ENCODE results near the gene SLC22A4. TPM values are rescaled to one million over a fixed set of nuclear protein-coding genes. Genes with fewer than 3 reads are reported as not detected.

SLC22A4 gene
- total RNA-seq, 2 experiments from 2014 or later, result 1.3 to 1.5 TPM

GRCh38 chr5:132264546-132265335 is 29.5 kb upstream of the SLC22A4 start:
- no peaks in the 10 kb centered on the region for H3K36me3 Mint-ChIP-seq
- peaks cover 12% of the 10 kb centered on the region for H3K4me1 Mint-ChIP-seq (ENCODE audit: low read depth)
- ChIA-PET POLR2A (interaction anchor here (1.0 kb wide), 1 partner anchor 27 kb away, joined by 3 read pairs; no protein-coding TSS in a partner anchor), CTCF (interaction anchor here (0.7 to 2.7 kb wide), 4 partner anchors 7 to 201 kb away, joined by 3 to 7 read pairs (median 4); no protein-coding TSS in a partner anchor)
- intact Hi-C loops (cut with micrococcal nuclease), result no loop called here
- no peaks in the 10 kb centered on the region for H3K27me3 Mint-ChIP-seq
- no peaks in the 10 kb centered on the region for H3K9me3 Mint-ChIP-seq
- no peak overlapping the region for H3K27ac Mint-ChIP-seq
- no peak overlapping the region for H3K4me3 Mint-ChIP-seq
- no peak for DNase-seq

DNA sequence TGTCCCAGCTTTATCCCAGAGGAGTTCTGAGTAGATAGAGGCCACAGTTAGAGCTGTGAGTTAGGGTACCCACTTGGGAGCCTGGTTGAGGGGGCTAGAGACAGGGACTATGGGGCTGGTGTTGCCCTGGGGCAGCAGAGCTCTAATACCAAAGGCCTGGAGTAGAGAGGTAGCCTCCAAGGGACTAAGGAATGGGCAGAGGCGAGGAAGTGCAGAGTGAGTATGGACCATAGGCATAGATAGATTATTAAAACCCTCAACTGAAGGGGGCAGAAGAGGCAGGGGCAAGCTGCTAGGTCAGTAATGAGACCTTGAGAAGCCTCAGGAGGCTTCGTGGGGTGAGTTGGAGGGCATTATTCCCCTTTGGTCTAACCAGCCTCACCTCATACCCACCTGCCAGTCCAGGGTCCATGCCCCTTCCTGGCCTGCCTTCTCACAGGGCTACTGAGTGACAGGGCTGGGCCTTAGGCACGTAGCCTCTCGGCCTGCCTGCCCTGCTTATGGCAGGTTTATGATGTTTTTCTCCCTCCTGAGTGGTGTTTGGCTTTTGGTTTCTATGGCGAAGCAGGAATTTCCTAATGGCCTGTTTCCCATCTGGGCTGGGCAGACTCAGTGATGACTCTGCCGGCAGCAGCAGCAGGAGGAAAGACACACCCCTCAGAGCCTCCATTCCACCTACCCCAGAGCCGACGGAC is 28.7 kb upstream of the SLC22A4 start:
- Mint-ChIP-seq H3K27ac (no peak overlapping the region), H3K4me1 (ENCODE audit: low read depth) (peaks cover 5% of the 10 kb centered on the region), H3K36me3 (no peaks in the 10 kb centered on the region), H3K9me3 (no peaks in the 10 kb centered on the region), H3K27me3 (no peaks in the 10 kb centered on the region), H3K4me3 (no peak overlapping the region)
- ChIA-PET CTCF (interaction anchor here (1.2 kb wide), 1 partner anchor 27 kb away, joined by 3 read pairs; no protein-coding TSS in a partner anchor), POLR2A (no interaction called here)
- intact Hi-C loops (cut with micrococcal nuclease), result no loop called here
- DNase-seq, result no peak

GRCh38 chr5:132266031-132266835 is 28.0 kb upstream of the SLC22A4 start:
- Mint-ChIP-seq H3K36me3 (no peaks in the 10 kb centered on the region), H3K27me3 (no peaks in the 10 kb centered on the region), H3K27ac (no peak overlapping the region), H3K9me3 (no peaks in the 10 kb centered on the region), H3K4me3 (no peak overlapping the region), H3K4me1 (ENCODE audit: low read depth) (no peaks in the 10 kb centered on the region)
- intact Hi-C loops (cut with micrococcal nuclease), result no loop called here
- CTCF ChIA-PET, result no interaction called here
- no peak for DNase-seq
- POLR2A ChIA-PET, result no interaction called here

DNA sequence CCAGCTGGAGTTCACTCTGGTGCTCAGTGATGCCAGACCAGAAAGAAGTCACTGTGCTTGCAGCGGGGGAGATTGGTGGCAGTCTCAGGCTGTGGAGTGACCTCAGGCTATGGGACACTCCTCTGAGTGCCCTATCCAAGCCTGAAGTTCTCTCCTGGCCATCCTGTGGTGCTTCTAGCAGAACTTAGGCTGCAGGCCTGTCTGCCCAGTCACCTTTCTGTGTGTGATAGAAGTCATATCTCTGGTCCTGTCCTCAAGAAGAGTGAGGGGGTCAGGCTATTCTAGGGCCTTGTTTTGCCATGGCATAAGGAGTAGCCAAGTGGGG is 27.4 kb upstream of the SLC22A4 start:
- peaks cover 2% of the 10 kb centered on the region for H3K27me3 Mint-ChIP-seq
- peaks cover 3% of the 10 kb centered on the region for H3K4me1 Mint-ChIP-seq (ENCODE audit: low read depth)
- POLR2A ChIA-PET, result no interaction called here
- CTCF ChIA-PET, result no interaction called here
- no peak for DNase-seq
- H3K27ac Mint-ChIP-seq, result no peak overlapping the region
- H3K36me3 Mint-ChIP-seq, result no peaks in the 10 kb centered on the region
- intact Hi-C loops (cut with micrococcal nuclease), result no loop called here
- no peaks in the 10 kb centered on the region for H3K9me3 Mint-ChIP-seq
- H3K4me3 Mint-ChIP-seq, result no peak overlapping the region

DNA sequence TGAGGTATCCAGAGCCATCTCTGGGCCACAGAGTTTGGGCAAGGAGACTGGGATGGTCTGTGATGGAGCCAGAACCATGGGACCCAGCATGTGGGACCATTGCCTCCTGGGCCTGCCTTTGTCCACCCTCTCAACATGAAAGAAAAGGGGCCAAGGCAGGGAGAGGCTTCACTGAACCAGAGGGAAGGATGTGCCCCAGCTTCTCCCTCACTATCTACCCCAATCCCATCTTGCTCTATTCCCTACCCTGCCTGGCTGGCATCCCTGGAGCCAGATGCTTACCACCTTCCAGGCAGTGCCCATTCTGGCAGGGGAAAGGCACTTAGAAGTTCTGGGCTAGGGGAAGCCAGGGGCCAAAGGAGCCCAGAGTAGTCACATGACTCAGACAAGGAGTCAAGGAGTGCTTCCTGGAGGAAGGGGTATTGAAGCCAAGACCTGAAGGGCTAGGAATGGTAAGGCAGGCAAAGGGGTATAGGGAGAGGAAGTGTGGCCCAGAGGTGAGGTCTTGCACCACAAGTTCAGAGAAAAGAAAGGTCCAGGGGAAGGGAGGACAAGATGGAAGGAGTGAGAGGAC is 26.9 kb upstream of the SLC22A4 start:
- ChIA-PET POLR2A (no interaction called here), CTCF (interaction anchor here (0.9 to 1.3 kb wide), 2 partner anchors 202 to 234 kb away, joined by 3 to 4 read pairs; no protein-coding TSS in a partner anchor)
- Mint-ChIP-seq H3K27ac (no peak overlapping the region), H3K27me3 (peaks cover 3% of the 10 kb centered on the region), H3K9me3 (no peaks in the 10 kb centered on the region), H3K36me3 (no peaks in the 10 kb centered on the region), H3K4me1 (ENCODE audit: low read depth) (peaks cover 3% of the 10 kb centered on the region), H3K4me3 (no peak overlapping the region)
- intact Hi-C loops (cut with micrococcal nuclease), result no loop called here
- no peak for DNase-seq

GRCh38 chr5:132267931-132268768 is 26.0 kb upstream of the SLC22A4 start:
- Mint-ChIP-seq H3K9me3 (no peaks in the 10 kb centered on the region), H3K27me3 (peaks cover 8% of the 10 kb centered on the region), H3K4me3 (no peak overlapping the region), H3K27ac (no peak overlapping the region), H3K36me3 (no peaks in the 10 kb centered on the region), H3K4me1 (ENCODE audit: low read depth) (peaks cover 8% of the 10 kb centered on the region)
- POLR2A ChIA-PET, result no interaction called here
- intact Hi-C loops (cut with micrococcal nuclease), result no loop called here
- DNase-seq, result no peak
- CTCF ChIA-PET, result interaction anchor here (0.9 to 1.3 kb wide), 2 partner anchors 203 to 233 kb away, joined by 3 to 4 read pairs; no protein-coding TSS in a partner anchor

DNA sequence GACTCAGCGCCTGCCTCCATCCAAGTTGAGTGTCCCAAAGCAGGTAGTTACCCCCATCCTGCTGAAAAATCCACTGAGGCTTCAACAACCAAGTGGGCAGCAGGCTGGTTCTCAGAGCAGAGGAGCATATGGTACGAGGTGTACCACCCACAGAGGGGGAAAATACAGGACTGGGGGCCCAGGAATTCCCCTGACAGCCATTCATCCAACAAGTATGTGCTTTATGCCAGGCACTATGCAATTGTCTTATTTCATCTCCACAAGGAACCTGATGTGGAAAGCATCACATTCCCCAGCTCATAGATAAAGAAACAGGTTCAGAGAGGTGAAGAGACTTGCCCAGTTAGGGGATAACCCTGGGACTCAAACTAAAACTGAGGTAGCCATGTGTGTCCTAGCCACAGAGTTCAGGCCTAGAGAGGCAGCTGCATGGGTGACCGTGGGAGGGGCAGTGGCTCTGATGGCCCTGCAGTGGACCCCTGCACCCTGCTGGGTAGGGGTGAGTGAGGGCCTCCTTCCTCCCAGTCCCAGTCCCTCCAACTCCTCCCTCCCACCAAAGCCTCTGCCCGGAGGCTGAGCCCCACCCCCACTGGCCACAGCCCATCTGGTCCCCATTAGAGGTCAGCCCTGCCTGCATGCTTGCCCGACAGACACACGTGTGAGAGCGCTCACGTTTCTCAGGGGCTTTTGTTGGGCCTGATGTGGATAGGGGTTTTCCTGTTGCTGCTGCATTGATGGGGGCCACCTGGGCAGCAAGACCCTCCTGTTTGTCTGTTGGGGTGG is 25.2 kb upstream of the SLC22A4 start:
- Mint-ChIP-seq H3K36me3 (no peaks in the 10 kb centered on the region), H3K4me1 (ENCODE audit: low read depth) (peaks cover 8% of the 10 kb centered on the region), H3K27ac (no peak overlapping the region), H3K9me3 (no peaks in the 10 kb centered on the region), H3K27me3 (peaks cover 12% of the 10 kb centered on the region), H3K4me3 (no peak overlapping the region)
- ChIA-PET CTCF (no interaction called here), POLR2A (no interaction called here)
- no peak for DNase-seq
- intact Hi-C loops (cut with micrococcal nuclease), result no loop called here

- Mint-ChIP-seq H3K4me3 (no peak overlapping the region), H3K27me3 (peaks cover 12% of the 10 kb centered on the region), H3K36me3 (no peaks in the 10 kb centered on the region), H3K27ac (no peak overlapping the region), H3K9me3 (no peaks in the 10 kb centered on the region), H3K4me1 (ENCODE audit: low read depth) (peaks cover 8% of the 10 kb centered on the region)
- CTCF ChIA-PET, result interaction anchor here (1.0 kb wide), 1 partner anchor 10 kb away, joined by 3 read pairs; no protein-coding TSS in a partner anchor
- no peak for DNase-seq
- POLR2A ChIA-PET, result no interaction called here
- intact Hi-C loops (cut with micrococcal nuclease), result loop anchor here (5.0 kb wide), 1 partner anchor 32 kb away; no protein-coding TSS in a partner anchor
Measured at GRCh38 chr5:132269635-132270334, 24.4 kb upstream of the SLC22A4 start.

- Mint-ChIP-seq H3K27ac (no peak overlapping the region), H3K4me1 (ENCODE audit: low read depth) (peaks cover 8% of the 10 kb centered on the region), H3K36me3 (no peaks in the 10 kb centered on the region), H3K9me3 (no peaks in the 10 kb centered on the region), H3K27me3 (peaks cover 12% of the 10 kb centered on the region), H3K4me3 (no peak overlapping the region)
- ChIA-PET POLR2A (no interaction called here), CTCF (interaction anchor here (1.0 kb wide), 1 partner anchor 11 kb away, joined by 3 read pairs; no protein-coding TSS in a partner anchor)
- no peak for DNase-seq
- intact Hi-C loops (cut with micrococcal nuclease), result loop anchor here (5.0 kb wide), 1 partner anchor 33 kb away; no protein-coding TSS in a partner anchor
Measured at GRCh38 chr5:132270335-132270665, 23.9 kb upstream of the SLC22A4 start.

DNA sequence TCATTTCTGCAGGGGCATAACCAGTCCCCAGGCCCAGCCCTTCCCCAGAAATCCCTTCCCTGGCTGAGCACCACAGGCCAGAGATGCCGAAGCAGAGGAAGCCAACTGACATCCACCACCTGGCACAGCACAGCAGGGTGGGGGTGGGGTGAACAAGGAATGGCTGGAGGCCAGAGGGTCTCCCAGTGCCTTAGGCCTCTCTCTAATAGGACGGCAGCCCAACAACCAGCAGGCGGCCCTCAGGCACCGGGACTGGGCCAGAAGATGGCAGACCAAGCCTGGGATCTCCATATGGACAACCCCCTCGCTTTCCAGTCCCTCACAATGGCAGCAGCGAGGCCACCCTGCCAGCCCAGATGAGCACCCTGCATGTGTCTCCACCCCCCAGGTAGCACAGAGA is 23.5 kb upstream of the SLC22A4 start:
- ChIA-PET CTCF (interaction anchor here (2.5 kb wide), 1 partner anchor 23 kb away, joined by 12 read pairs; the partner anchor contains the start of gene SLC22A4), POLR2A (no interaction called here)
- H3K27ac Mint-ChIP-seq, result no peak overlapping the region
- no peaks in the 10 kb centered on the region for H3K36me3 Mint-ChIP-seq
- H3K4me1 Mint-ChIP-seq (ENCODE audit: low read depth), result peaks cover 8% of the 10 kb centered on the region
- intact Hi-C loops (cut with micrococcal nuclease), result loop anchor here (5.0 kb wide), 1 partner anchor 33 kb away; no protein-coding TSS in a partner anchor
- no peak for DNase-seq
- H3K27me3 Mint-ChIP-seq, result peaks cover 12% of the 10 kb centered on the region
- H3K9me3 Mint-ChIP-seq, result no peaks in the 10 kb centered on the region
- H3K4me3 Mint-ChIP-seq, result no peak overlapping the region

Measured in activated CD4-positive, alpha-beta memory T cell treated with anti-CD3 and anti-CD28 coated beads for 36 hours (primary cell).